GM19372 (cell line): Measurements from ENCODE around the gene PTCSC3.

Experiments
- ATAC-seq: cut with Tn5 transposase; IDR thresholded peaks from one replicate; pipeline ENCODE4 v1.9.1; 2021; ENCODE audit warnings: mild to moderate bottlenecking, low read depth, moderate library complexity; ENCODE audit not compliant: unreplicated experiment

PTCSC3 gene

DNA sequence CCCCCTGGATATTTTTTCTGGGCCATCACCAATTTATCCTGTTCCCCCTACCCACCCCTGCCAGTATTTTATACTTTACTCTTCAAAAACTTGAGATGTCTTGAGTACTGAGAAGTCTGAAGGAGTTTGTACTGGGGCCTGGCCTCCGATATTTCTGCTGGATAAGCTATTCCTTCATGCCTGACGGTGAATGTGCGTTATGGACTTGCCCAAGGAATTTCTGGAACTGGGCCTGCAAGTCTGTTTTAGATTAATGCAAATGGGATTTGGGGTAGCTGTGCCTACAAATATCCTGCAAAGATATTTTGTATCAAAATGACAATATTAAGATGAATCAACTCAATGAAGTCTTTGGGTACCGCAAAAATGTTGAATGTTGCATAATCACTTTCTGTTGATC, at the start of gene PTCSC3:
Gene PTCSC3, minus strand, starts transcription at position 199 of the 400 bp plus-strand sequence.
- no peak for ATAC-seq

DNA sequence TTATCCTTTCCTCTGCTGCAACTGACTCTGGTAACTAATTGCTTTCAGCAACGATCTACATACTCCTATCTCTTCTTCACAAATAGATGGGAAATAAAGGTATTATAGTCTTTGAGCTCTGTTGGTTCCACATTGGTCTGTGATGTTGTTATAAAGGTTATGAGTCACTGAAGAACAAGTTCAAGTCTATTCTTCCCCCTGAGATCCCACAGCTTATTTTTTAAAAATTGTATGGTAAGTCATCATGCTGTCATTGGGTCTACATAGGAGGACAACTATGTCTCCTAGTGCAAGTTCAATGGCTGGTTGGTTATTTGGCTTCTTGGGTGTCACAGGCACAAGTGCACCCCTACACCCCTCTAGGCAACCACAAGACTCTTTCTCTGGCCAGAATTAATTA, 49.6 kb upstream of the PTCSC3 start:
- ATAC-seq, result no peak

DNA sequence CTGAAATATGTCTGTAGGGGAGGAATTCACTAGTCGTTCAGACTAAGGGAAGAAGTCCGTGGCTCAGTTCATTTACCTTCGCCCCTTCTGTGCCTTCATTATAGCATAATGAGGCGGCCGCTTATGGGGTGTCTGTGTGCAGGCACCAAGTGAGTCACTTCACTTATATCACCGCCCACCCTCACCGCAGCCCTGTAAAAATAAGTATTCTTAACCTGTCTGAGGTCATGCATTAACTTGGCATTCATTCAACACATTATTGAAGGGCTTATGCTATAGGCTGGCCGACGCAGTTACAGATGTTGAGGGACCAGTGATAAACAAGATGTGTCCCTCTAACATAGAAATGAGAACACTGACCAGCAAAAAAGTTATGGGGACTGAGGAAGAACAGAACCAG, 47.7 kb upstream of the PTCSC3 start:
- ATAC-seq, result no peak

DNA sequence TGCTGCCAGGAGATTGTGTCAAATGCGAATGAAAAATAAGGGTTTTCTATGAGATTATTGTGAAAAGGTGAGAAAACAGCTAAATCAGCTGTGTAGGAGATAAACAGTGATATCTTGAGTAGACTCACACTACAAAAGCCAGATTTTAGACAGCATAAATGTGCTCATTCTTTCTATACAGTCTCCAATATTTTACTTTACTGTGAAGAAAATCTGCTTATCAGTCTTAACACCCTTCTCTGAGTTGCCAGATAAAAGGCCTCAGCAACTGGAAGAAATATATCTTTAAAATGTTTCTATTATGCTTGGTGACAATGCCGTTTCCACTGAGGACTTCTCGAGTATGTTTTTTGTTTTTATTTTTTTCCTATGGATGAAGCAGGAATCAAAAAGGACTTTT, 47.0 kb upstream of the PTCSC3 start:
- no peak for ATAC-seq

DNA sequence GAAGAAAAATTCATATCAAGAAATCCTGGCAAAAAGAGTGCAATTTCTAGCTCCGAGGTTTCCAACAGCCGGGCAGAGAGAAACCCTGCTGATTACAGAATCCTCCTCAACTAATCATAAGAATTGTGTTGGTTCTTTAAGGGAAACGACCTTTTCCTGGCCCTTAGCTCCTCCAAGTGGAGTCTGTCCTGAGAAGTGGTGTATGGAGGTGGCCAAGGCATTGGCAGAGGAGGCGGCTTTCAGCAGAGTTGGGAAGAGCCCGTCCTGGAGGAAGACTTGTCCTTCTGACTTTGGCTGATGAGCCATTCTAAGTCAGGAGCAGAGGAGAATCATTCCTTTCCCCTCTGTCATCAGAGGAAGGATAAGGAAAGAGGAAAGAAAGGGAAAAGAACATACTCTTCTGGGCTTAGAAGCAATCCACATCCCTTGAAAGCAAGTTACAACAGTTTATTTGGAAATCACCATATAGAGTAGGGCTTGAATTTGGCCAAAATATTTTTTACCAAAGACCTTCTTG, 46.5 kb upstream of the PTCSC3 start:
- no peak for ATAC-seq

DNA sequence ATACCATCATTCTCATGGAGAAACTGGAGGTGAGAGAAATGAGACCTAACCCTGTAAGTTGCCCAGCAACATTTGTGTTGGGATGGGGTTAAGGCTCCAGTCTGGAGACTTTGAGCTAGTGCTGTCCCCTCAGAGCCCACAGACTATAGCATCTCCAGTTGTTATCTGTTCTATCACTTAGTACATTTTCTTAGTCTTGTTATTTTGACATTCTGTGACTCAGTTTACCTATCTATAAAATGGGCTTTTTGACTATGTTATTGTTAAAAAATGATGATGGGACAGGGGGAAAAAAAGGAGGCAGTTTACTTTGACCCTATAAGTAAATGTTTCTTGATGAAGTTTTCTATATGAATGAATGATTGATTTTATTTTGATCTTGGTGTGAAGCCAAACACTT, 45.8 kb upstream of the PTCSC3 start:
- ATAC-seq, result no peak

DNA sequence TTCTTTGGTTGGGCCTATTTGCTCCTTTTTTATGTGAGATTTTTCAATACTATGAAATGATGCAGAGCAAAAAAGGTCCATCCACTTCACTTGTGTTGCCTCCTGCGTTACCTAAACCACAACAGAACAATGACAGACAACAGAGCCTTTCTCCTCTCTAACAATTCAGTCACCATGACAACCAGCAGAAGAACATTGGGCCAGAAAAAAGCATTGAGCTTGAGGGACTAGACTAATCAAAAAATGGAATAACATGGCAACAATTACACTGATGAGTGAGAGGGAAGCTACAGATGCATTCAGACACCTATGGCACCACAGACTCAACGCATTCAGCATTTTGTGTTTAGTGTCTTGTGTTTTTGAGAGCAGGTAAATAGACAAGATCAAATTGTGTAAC, 44.6 kb upstream of the PTCSC3 start:
- ATAC-seq, result no peak

DNA sequence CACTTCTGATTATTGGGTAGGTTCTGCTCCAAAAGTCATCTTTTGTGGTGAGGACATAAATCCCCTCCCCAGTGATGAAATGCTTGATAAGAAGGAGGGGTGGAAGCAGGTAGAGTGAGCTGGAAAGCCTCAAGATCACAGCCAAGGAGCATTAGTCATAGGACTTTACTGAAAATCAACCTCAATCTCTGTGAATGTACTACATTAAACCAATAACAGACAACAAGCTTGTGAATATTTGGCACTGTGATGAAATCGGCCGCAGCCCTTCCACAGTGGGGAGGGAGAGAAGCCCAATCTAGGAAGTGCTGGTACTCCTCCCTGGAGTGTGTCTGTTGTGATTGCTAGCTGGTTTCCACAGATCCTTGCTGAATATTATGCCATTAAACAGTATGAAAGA, 41.2 kb upstream of the PTCSC3 start:
- ATAC-seq, result no peak

DNA sequence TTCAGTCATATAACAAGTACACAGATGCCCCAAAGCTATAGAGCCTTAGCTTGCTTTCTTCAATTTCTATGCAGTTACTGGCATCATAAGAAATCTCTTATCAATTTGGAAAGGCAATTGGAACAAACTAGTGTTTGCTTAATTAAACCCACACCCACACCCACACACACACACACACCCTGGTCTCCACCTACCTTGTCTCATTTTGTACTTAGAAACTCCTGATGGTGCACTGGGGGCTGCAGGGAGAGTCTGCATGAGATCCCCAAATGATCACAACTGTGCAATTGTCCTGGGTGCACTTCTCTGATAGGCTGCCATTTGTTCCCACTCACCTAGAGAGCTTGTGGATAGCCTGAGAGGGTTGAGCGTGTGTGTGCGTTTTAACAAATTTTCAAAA, 40.5 kb upstream of the PTCSC3 start:
- ATAC-seq, result no peak

DNA sequence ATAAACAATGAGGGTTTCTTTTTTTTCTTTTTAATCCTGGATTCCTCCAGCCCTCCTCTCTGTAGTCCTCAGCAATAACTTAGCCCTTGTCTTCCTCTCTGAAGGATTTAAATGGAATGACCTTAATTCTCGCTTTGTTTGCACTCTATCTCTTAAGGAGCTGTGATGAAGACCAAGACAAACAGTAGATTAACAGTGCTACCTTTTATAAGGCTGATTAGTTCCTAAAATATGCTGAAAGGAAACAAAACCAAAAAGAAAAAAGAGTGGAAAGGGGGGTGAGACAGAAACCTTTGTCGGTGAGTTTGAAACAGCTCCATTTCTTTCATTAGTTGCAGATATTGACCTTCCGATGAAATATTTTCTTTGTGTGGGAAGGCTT, 38.7 kb upstream of the PTCSC3 start:
- no peak for ATAC-seq

DNA sequence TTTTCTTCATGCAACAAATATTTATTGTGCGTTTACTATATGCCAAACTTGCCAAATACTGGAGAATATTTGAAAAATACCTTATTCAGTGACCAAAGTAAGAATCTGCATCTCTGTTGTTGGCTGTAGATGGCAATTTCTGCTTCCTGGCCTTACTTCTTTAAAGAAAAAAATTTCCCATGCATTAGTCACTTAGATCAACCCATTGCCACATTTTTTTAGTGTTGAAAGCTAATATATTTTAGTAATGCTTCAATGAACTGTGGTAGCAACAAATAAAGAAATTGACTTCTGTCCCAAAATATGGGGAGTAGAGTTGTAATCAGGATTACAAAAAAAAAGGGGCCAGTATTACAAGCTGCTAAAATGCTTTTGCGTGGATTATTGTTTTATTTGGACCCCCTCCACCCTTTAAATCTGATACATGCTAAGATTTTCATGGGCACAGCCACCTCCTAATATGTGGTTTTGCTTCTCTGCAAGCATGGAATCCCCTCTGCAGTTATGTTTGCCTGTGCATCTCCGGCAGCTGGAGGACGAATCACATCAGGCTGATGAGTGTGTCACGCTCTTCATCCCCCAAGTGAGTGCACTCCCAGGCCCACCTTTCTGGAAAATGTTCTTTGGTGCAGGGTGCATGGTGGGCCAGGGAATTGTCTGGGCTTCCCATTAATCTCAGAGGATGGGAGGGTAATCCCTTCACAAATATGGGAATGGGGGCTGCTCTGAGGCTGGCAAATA, 38.1 kb upstream of the PTCSC3 start:
- ATAC-seq, result no peak

DNA sequence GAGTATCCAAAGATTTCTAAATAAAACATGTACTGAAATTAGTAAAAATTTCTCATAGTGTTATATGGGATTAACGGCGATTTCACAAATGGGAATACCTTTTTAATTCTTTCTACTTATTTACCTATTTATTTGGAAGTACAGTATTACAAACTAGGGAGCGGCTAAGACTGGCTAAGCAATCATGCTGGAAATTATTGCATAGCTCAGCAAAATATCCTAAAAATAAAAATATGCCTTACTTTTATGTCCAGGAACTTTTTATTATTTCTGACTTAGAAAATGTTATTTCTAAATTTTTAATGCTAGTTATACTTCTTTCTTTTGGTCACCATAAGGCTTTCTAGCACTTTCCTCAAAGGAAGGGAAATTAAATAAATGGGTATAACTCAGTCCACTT, 36.5 kb upstream of the PTCSC3 start:
- no peak for ATAC-seq

DNA sequence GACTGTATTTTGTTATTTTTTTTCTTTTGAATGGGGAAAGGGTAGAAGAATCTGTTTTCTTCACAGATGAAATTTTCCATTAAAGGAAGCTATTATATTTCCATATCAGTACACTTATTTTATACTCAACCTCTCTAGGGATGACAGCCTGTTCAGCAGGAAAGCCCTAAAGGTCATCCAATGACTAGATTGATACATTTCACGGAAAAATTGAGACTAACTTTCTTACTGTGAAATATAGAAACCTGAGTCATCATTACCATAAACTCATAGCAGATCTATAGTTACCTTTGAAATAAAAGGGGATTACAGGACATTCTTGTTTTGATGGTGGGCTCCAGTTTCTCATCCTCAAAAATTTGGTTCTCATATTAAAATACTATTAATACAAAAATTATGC, 36.1 kb upstream of the PTCSC3 start:
- no peak for ATAC-seq

DNA sequence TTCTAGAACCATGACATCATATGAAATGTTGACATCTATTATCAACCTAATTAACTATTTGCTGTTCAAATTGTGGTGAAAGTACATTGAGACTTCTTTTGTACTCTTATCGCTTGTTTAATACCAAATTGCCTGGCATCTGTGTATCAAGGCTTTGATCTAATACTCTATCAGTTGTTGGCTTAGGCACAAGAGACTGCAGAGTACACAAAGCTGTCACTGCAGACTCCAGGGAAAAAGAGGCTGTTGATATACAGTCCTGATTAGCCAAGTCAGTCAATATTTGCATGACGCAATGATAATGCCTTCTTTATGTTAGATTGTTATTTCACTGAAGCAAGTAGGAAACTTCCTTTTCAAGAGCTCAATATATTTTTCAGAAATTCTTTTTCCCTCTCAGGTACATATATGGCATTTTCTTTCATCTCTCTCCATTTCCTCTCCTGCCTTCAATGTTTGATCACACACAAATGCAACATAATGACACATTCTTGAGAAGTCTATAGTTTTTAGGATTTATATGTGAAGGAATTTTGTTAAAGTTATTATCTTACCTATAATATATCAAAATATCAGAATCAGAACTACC, 32.3 kb upstream of the PTCSC3 start:
- ATAC-seq, result no peak

DNA sequence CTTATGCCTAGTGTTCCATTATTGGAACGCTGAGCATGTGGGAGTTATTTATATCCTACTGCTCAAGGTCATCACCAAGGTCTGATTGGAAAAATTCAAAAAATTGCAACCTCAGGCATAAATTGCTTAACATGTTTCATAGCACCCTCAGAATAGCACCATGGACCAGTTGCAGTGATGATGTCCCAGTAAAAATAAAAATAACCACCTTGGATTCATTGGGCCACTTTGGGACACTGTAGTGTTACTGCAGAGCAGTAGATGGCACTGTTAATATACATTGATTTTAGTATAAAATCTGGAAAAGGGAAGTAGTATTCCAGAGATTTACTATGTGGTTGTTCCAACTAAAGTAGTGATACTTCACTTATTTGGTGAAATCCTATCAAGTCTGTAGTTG, 31.0 kb upstream of the PTCSC3 start:
- no peak for ATAC-seq

DNA sequence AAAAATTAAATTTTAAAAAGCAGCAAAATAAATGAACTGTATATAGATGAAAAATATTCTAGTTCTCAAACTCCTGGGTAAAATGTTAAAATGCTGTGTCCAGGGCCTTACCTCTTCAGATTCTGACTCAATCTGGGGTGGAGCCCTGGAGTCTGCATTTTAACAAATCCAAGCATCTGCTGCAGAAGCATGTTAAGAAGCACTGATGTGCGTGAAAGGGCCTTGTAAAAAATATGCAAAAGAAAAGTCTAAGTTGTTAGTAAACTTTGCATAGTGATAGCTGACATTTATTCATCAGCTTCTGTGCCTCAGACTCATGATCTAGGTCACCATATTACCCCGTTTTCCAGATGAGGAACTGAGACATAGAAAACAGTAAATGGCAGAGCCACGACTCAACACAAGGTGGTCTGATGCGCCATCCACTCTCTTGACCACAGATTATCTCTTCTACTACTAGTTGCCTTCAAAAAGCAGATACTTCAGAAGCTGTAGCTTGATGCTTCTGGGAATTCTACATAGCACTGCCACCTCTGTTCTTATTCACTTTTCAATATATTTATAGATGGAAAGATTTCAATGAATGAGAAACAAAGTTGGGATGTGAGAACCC, 28.0 kb upstream of the PTCSC3 start:
- ATAC-seq, result no peak

DNA sequence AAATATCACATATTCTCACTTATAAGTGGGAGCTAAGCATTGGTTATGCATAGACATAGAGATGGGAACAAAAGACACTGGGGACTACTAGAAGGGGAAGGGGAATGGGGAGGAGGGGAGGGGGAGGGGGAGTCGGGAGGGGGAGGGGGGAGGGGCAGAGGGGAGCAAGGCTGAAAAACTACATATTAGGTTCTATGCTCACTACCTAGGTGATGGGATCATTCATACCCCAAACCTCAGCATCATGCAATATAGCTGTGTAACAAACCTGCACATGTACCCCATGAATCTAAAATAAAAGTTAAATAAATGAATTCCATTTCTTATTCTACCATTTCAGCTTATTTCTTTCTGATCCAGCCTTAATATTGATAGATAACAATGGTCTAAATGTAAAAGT, 21.9 kb upstream of the PTCSC3 start:
- ATAC-seq, result no peak

DNA sequence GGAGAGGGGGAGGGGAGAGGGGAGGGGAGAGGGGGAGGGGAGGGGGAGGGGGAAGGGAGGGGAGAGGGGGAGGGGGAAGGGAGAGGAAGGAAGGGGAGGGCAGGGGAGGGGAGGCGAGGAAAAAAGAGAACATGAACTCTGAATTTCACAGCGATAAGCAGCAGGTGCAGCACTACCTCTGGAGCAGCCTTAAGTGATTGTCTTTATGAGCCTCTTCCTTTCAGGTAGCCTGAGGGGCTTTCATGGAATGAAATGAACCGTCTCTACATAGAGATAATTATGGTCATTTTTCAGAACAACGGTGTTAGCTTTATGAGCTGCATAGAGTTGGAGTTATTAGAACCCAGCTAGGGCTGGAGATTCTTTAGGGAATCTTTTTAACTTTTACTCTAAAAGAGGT, 18.1 kb upstream of the PTCSC3 start:
- no peak for ATAC-seq

DNA sequence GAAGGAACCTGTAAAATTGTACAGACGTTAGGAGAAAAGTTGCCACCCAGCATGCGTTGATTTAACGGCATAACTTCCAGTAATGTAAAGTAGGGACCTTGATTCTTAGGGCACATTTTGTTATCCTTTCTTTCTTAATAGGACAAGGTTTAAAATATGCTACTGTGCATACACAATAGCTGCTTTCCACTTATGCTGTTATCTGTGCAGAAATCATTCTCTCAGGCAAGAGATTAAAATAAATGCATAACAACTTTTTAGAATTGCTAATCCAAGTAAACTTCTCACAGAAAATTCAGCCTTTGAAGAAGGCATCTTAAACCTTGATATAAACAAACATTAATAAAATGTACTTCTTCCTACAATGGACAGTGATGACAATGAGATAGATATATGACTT, 16.0 kb upstream of the PTCSC3 start:
- no peak for ATAC-seq

DNA sequence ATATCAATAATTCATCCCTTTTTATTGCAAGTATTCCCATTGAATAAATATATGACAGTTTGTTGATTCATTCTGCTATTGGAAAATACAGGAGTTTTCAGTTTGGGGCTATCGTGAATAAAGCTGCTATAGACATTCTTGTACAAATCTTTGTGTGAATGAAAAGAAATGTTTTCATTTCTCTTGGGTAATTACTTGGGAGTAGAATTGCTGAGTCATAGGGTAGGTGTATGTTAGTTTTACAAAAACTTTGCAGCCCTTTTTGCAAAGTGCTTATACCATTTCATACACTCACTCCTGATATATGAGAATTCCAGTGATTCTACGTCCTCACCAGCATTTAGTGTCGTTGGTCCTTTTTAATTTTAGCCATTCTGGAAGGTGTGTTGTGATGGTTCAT, 6.9 kb upstream of the PTCSC3 start:
- ATAC-seq, result no peak

DNA sequence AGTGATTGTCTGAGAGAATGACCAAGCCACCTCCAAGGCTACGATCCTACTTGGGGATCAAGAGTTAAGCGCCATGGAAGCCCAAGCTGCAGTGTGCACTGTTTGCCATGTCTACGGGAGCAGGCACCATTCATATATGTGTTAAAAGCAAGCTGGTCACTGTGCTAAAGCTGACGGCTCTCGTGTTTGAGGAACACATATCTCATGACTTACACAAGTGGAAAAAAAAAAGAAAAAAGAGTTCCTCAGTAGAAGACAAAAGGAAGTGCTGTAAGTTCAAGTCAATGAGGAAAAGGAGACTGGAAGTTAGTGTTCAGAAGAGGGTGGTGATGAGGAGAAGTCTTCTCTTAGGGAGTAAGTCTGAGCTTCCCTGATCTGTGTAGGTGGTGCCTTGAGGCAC, 4.9 kb upstream of the PTCSC3 start:
- ATAC-seq, result no peak

DNA sequence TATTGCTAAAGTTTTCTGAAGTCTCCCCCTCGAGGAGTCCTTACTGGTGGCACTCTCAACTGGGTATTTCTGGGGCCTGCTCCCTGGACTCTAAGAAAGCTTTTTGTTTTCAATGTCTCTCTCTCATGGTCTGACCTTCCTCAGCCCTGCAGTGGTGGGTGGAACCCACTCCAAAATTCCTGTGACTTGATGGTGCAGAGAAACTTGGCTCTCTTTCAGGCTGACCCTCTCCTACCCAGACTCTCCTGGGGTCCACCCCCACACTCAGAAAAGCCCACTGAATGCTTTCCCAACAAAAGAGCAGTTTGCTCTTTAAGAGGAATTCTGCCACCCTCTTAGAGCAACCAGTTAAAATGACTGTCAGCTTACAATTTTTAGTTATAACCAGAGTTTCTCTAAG, 967 bp upstream of the PTCSC3 start:
- ATAC-seq, result no peak
